Measurements from ENCODE around the gene CTTN. TPM values are rescaled to one million over a fixed set of nuclear protein-coding genes. Genes with fewer than 3 reads are reported as not detected.
"Not testable (repeated sequence)": the region's sequence is repeated elsewhere in the genome, so short reads cannot be mapped to it uniquely, and the experiment has no call there.

Gene CTTN
- total RNA-seq, 1 donor, result 349 TPM

DNA sequence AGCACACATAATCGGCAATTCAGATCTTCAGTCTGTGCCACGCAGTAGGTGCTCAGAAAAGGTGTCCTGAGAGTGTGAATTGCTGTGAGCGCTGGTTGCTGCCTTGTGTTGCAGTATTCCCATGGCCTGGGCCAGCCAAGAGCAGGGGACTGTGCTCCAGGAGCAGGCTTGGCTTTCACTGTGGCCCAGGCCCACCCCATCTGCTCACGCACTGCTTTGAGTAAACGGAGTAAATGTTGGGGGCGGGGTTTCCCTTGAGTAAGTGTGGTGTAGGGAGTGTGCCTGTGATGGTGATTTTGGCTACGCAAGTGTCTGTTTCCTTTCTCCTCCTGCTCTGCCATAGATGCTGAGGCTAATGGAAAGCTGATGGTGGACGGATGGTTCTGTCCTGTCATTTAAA lies 2.3 kb downstream of the CTTN start:
- TF ChIP-seq, protein P1, sequence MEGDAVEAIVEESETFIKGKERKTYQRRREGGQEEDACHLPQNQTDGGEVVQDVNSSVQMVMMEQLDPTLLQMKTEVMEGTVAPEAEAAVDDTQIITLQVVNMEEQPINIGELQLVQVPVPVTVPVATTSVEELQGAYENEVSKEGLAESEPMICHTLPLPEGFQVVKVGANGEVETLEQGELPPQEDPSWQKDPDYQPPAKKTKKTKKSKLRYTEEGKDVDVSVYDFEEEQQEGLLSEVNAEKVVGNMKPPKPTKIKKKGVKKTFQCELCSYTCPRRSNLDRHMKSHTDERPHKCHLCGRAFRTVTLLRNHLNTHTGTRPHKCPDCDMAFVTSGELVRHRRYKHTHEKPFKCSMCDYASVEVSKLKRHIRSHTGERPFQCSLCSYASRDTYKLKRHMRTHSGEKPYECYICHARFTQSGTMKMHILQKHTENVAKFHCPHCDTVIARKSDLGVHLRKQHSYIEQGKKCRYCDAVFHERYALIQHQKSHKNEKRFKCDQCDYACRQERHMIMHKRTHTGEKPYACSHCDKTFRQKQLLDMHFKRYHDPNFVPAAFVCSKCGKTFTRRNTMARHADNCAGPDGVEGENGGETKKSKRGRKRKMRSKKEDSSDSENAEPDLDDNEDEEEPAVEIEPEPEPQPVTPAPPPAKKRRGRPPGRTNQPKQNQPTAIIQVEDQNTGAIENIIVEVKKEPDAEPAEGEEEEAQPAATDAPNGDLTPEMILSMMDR (IDR thresholded peaks at IDR 0.05; ENCODE audit: insufficient read depth, low read length), result no peak
- H3K4me3 ChIP-seq (ENCODE audit: low read depth, low read length), result peak overlapping the region; percentile 89

GRCh38 chr11:70402016-70402415 lies 3.7 kb downstream of the CTTN start:
- DNase-seq (ENCODE audit: low read depth), result peak; percentile 25
- TF ChIP-seq, protein P1 (IDR thresholded peaks at IDR 0.05; ENCODE audit: insufficient read depth, low read length), result no peak
- no peak overlapping the region for H3K4me3 ChIP-seq (ENCODE audit: low read depth, low read length)

More for the DNA sequence above, 2.3 kb downstream of the CTTN start:
- DNase-seq (ENCODE audit: low read depth), result no peak

GRCh38 chr11:70402685-70403084 lies 4.4 kb downstream of the CTTN start:
- no peak overlapping the region for H3K4me3 ChIP-seq (ENCODE audit: low read depth, low read length)
- no peak for DNase-seq (ENCODE audit: low read depth)
- TF ChIP-seq, protein P1 (IDR thresholded peaks at IDR 0.05; ENCODE audit: insufficient read depth, low read length), result no peak

DNA sequence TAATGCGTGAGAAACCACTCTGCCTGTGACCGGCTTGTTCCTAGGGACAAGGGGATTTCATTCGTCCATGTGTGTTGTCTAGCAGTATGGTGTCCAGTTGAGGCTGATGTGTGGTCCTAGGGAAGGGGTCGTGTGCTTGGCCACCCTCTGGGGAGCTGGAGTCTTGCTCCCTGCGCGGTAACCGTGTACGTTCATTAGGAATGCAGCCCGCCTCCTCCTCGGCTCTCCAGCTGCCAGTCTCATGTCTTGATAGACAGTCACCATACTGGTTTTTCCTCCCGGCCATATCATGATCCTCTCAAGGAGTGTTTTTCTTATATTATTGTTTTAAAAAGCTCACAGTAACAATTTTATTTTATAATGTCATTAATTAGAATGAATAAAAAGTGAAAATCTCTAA lies 5.9 kb downstream of the CTTN start:
- TF ChIP-seq, protein P1 (IDR thresholded peaks at IDR 0.05; ENCODE audit: insufficient read depth, low read length), result no peak
- H3K4me3 ChIP-seq (ENCODE audit: low read depth, low read length), result no peak overlapping the region
- DNase-seq (ENCODE audit: low read depth), result no peak

- DNase-seq (ENCODE audit: low read depth), result no peak
- TF ChIP-seq, protein P1 (IDR thresholded peaks at IDR 0.05; ENCODE audit: insufficient read depth, low read length), result no peak
- H3K4me3 ChIP-seq (ENCODE audit: low read depth, low read length), result no peak overlapping the region
Measured at GRCh38 chr11:70405679-70406395, 7.5 kb downstream of the CTTN start.

DNA sequence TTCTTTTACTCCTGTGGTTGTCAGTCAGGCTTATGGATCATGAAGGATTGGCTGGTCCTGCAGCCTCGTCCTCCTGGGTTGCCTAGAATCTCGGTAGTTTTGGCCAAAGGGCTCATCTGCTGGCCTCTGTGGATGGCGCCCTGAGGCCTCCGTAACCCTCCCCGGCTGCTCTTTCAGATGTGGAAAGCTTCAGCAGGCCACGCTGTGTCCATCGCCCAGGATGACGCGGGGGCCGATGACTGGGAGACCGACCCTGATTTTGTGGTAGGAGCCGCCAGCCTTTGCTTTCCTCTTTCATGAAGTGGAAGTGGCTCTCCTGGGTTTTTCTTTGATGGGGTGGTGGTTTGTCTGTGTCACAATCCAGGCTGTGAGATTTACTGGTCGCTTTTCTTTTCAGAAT lies 8.8 kb downstream of the CTTN start:
- no peak for DNase-seq (ENCODE audit: low read depth)
- TF ChIP-seq, protein P1 (IDR thresholded peaks at IDR 0.05; ENCODE audit: insufficient read depth, low read length), result no peak
- no peak overlapping the region for H3K4me3 ChIP-seq (ENCODE audit: low read depth, low read length)

- DNase-seq (ENCODE audit: low read depth), result no peak
- TF ChIP-seq, protein P1 (IDR thresholded peaks at IDR 0.05; ENCODE audit: insufficient read depth, low read length), result no peak
- no peak overlapping the region for H3K4me3 ChIP-seq (ENCODE audit: low read depth, low read length)
Measured at GRCh38 chr11:70407814-70408213, 9.5 kb downstream of the CTTN start.

DNA sequence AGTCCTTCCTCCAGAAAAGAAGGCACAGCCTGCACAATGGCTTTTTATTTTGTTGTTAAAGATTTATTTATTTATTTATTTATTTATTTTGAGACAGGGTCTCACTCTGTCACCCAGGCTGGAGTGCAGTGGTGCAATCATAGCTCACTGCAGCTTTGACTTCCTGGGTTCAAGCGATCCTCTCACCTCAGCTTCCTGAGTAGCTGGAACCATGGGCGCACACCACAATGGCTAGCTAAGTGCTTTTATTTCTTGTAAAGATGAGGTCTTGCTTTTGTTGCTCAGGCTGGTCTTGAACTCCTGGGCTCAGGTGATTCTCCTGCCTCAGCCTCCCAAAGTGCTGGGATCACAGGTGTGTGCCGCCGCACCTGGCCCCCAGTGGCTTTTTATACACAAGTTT lies 10.0 kb downstream of the CTTN start:
- DNase-seq (ENCODE audit: low read depth); H3K4me3 ChIP-seq (ENCODE audit: low read depth, low read length): not testable (repeated sequence)
